NK-92 treated with Interleukin-12 subunit alpha and Interleukin-12 subunit beta, amount 100 ng/mL, for 24 hours (cell line): ENCODE results near the gene SLC25A39.
"Not testable (repeated sequence)": the region's sequence is repeated elsewhere in the genome, so short reads cannot be mapped to it uniquely, and the experiment has no call there.

Experiments used
- DNase-seq: peaks from one replicate; lab custom pipeline; 2025; lab: John Stamatoyannopoulos, UW

Gene SLC25A39

DNA sequence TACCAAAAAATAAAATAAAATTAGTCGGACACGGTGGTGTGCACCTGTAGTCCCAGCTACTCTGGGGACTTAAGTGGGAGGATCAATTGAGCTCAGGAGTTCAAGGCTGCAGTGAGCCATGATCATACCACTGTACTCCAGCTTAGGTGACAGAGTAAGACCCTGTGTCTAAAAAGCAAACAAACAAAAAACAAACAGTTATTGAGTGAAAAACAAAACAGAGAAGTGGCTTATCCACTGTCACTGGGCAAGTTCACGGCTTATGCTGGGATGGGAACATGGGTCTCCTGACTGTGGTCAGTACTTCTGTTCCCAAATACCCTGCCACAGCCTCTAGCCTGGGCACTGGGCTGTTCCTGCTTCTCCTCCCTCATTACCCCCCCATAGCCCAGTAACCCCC is 10.9 kb upstream of the SLC25A39 start:
- DNase-seq: no peak

GRCh38 chr17:44334727-44335126 is 10.1 kb upstream of the SLC25A39 start:
- DNase-seq: no peak

DNA sequence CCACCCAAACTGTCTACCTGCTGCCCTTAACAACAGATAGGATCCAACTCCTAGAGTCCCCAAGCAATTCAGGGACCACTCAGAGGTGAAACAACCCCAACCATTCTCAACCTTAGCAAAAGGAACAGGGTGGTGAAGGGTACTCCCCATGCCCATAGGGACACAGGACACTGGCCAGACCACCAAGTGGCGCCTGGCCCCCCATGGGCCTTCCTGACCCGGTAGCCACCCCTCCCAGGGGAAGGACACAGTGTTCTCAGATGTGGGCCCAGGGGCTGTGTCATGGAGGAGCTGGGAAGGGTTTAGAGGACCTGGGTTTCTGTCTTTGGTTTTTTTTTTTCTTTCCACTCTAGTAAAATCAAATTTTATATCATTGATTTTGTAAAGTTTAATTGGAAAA is 9.7 kb upstream of the SLC25A39 start:
- no peak for DNase-seq

GRCh38 chr17:44333371-44333770 is 8.7 kb upstream of the SLC25A39 start:
- no peak for DNase-seq

GRCh38 chr17:44331249-44331760 is 6.7 kb upstream of the SLC25A39 start:
- peak; percentile 43 for DNase-seq

- DNase-seq: not testable (repeated sequence)
Measured at GRCh38 chr17:44330263-44330662, 5.6 kb upstream of the SLC25A39 start.

- not testable (repeated sequence) for DNase-seq
Measured at GRCh38 chr17:44329516-44329915, 4.9 kb upstream of the SLC25A39 start.

DNA sequence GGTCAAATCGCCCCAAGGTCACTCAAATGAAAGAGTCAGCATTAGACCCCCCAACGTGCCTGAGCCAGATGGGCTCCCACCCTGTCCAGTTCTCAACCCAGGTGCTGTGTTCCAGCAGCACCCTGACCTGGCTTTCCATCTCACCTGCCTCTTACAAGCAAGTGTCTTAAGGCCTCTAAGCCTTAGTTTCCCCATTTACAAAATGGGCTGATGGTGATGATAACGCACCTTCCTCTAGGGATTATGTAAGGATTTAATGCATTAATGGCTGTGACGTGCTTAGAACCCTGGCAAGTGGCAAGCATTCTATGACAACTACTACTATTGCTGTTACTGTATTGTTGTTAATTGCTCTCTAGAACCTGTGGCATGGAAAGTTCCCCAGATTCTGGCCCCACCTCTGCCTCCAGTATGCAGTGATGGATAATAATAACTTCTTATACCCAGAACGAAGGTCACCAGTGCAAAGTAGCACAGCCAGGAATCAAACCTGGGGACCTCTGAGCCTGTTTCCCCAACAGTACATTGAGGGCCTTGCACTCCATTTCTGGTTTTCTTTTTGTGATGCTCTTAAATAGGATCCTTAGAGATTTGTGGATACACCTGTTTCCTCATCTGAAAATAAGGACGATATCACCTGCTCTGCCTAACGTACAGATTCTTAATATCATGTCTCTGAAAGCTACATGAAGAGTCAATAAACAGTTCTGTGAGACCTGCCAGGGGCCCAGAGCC is 3.3 kb upstream of the SLC25A39 start:
- DNase-seq: no peak

DNA sequence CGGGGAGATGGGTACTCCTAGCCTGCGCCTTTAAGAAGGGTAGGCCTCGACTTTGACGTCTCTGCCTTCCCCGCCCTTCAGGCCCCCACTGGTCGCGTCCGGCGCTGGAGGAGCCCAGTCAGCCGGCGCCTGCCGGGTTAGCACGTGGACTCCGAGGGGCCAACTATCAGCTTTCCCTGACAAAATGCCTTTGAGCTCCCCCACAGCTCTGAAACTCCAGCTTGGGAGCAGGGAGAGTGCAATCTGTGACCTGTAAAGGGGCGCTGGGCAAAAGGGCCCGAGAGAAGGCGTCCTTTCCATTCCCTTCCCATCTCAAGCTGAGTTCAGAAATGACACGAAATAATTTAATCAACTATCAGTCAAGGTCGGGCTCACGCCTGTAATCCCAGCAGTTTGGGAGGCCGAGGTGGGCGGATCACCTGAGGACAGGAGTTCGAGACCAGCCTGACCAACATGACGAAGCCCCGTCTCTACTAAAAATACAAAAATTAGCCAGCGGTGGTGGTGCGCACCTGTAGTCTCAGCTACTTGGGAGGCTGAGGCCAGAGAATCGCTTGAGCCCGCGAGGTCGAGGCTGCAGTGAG is 2.3 kb upstream of the SLC25A39 start:
- peak; percentile 96 for DNase-seq

DNA sequence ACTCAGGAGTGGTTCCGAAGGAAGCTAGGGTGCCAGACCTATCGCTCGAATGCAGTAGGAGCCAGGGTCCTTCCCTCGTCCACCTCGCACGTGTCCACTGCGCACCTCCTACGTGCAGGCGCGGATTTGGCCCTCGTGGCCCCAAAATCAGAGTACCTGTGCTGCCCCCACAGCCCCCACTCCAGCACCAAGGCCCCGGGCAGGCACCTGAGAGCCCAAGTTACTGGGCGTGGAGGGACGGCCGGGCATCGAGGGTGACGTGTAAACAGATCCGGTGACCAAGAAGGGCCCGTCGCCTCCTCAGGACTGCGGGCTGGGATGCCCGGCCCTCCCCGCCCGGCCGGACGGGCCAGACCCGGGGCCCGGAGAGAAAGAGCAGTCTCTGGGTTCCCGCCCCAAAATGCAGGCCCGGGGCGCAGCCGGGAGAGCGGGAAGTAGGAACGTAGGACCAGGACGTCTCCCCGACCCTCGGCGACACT is 492 bp downstream of the SLC25A39 start:
- DNase-seq: no peak

DNA sequence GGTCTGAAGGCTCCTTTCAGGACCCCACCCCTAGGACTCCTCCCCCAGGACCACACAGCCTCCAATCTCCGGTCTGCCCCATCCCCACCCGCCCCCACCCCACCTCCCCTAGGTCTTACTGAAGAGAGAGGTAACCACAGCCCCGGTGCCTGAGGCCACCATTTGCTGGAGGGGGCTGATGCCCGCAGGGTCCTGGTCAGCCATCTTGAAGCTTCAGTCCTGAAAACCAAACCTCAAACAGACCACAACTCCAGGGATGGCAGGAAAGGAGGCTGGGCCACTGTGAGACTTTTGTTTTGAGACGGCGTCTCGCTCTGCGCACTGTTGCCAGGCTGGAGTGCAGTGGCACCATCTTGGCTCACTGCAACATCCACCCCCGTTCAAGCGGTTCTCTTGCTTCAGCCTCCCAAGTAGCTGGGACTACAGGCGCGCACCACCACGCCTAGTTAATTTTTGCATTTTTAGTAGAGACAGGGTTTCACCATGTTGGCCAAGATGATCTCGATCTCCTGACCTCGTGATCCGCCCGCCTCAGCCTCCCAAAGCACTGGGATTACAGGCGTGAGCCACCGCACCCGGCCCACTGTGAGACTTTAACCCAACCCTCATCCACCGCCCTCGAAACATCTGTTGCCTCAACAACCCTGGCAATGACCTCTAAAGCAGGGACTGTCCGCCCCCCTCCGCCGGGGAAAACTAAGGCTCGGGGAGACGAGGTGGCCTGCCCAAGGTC is 1.1 kb downstream of the SLC25A39 start:
- no peak for DNase-seq

DNA sequence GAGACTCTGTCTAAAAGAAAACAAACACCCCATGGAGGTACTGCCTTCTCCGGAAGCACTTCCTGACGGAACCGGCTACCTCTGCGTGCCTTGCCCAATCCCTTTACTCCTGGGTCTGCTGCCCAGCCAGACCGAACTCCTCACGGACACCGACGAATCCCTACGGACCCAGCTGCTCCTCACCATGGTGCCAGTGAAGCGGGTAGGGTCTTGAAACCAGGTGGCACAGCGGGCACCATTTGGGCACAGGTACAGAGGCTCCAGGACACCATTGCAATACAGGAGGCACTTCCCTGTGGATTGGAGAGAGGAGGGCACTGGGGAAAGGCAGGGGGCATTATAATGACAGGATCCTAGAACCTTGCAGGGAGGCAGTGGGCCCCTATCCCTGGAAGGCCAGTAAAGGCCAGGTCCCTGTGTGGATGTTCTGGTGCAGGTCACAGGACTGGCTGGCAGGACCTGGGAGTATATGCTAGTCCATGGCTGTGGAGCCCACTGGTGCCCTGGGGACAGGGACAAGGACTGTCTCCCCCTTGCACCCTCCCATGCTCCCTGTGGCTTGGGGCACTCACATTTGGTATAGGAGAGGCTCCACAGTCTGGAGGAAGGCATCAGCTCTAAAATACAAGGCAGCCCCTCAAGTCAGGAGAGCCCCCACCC is 2.3 kb downstream of the SLC25A39 start:
- no peak for DNase-seq

DNA sequence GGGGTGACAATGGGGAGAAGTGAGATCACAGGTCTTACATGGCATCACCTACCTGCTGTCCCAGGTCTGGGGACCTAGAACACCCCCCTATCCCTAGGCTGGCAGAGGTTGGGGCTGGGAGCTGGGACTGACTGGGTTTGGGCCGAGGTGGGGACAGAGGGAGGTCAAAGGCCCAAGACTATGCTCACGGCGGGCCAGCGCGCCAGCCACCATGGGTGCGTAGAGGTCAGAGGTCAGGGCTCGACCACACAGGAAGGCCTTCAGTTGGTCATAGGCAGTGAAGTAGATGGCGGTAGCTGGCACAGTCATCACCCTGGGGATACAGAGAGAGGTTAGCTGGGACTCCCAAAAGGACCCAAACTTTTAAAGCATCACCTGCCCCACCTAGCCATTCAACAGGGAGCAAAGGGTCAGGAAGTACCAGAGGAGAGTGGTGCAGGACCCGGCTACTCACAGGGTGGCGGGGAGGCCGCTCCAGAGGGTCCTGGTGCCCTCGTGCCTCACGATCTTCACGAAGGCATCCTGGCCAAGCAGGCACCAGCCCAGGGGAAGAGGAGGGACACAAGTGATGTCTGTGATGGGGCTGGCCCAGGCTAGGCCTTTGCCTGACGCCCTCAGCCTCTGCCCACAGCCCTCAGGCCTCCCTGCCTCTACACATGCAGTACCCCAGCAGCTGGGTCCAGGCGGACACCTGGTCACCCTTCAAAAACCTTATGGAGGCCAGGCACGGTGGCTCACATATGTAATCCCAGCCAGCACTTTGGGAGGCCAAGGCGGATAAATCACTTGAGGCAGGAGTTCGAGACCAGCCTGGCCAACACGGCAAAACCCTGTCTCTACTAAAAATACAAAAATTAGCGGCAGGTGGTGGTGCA is 3.1 kb downstream of the SLC25A39 start:
- no peak for DNase-seq

DNA sequence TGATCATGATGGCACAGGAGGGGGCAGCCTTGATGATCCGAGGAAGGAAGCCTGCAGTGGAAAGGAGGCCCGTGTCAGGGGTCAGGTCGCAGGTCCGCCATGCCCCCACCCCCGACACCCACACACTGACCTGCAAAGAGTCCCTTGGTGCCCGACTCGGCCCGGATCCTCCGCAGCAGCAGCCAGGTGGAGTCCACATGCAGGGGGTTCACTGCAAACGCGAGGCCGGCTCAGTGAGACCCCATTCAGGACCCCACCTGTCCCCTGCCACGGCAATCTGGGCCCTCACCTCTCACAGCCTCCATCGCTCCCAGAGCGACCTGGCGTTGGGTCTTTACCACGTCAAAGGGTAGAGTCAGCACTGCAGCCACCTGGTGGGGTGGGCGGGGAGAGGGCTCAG is 4.6 kb downstream of the SLC25A39 start:
- no peak for DNase-seq

- DNase-seq: no peak
Measured at GRCh38 chr17:44318077-44318892, 6.3 kb downstream of the SLC25A39 start.

DNA sequence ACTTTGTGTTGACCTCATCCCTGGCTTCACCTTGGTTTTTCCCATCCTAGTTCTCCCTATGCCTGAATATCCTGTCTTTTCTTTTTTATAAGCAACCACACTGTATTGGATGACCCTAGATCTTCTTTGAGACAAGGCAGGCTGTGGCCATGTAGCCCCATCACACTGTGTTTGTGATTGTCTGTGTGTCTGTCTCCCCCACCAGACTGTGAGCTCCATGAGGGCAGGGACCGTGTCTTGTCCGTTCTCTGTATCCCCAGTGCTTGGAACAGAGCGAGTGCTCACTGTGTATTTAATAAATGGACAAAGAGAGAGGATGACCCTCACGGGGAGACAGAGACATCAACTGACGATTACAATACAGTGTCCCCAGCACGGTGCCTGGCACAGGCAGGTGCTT is 7.1 kb downstream of the SLC25A39 start:
- DNase-seq: no peak

DNA sequence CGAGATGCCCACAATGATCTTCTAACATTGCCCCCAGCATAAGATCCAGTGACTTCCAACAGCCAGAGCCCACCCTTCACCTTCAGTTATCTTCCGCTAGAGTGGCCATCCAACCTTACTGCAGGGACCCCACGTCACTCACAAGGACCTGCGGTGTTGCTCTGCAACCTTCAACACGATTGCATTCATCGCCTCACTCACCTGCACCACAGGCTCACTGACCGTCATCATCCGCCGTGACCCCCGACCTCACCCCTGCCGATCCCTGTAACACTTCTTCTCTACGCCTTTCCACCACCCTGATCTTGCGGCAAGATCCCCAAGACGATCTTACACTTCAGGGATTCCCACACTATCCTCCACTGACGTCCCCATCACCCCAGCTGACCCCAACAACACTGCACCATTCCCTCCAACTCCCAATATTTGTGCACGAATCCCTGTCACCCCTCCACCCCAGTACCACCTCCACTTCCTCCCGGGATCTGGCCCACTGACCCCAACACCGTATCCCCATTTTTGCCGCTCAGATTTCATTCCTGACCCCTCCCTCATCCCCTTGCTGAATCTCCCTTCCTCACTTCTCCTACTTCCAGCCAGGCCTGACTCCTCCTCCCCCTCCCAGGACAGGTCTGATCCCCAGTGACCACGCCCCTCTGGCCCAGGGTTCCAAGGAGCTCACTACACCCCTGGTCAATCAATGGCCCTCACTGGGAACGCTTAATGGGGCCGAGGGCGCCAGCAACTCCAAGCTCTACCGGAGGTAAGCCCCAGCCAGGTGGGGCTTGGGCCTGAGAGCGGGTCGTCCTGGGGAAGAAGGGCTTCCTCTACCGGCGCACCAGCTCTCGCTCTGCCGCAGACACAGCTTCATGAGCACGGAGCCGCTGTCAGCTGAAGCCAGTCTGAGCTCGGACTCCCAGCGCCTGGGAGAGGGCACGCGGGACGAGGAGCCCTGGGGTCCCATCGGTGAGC is 8.6 kb downstream of the SLC25A39 start:
- DNase-seq: no peak

GRCh38 chr17:44314869-44315661 is 9.6 kb downstream of the SLC25A39 start:
- no peak for DNase-seq

DNA sequence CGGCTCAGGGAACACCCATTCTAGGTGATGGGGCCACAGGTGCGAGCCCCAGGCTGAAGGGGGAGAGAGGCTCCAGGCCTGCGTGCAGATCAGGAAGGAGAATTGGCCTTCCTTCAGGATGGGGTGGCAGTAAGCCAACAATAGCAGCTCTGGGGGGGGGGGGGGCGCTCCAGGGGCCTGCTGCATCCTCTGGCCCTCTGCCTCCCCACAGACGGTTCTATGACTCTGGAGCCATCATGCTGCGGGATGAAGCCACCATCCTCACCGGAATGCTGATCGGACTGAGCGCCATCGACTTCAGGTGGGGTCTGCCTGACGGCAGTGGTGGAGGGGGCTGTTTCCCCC is 10.1 kb downstream of the SLC25A39 start:
- no peak for DNase-seq
